GM23338 (cell line): ENCODE data around the gene LRRC28. TPM values are rescaled to one million over a fixed set of nuclear protein-coding genes. Genes with fewer than 3 reads are reported as not detected.

Source experiments
- ATAC-seq: fragments of 200-7000 bp; cut with Tn5 transposase; 3 replicates; pipeline ENCODE4 v1.9.1; 2020
- DNase-seq: peaks from one replicate; pipeline ENCODE4 v3.0.0-alpha.2; 2015; ENCODE audit warnings: low spot score
- H2AFZ ChIP-seq: fragments of 200-600 bp; sonication (generic); 2 replicates; pipeline ENCODE4 v1.8.0; 2016; ENCODE audit warnings: antibody characterized with exemption, mild to moderate bottlenecking, moderate library complexity
- H3F3A ChIP-seq: fragments of 200-600 bp; sonication (generic); replicated peaks from 2 replicates; pipeline ENCODE4 v1.8.0; 2017; ENCODE audit warnings: antibody characterized with exemption, mixed run types, low read depth
- H3K27ac ChIP-seq: fragments of 200-600 bp; sonication (generic); 2 replicates; pipeline ENCODE4 v1.6.1; 2016; ENCODE audit warnings: low read depth
- H3K27me3 ChIP-seq: fragments of 200-600 bp; sonication (generic); 2 replicates; pipeline ENCODE4 v1.8.0; 2016; ENCODE audit warnings: mild to moderate bottlenecking, mixed run types, moderate library complexity; ENCODE audit not compliant: insufficient read depth
- H3K36me3 ChIP-seq: fragments of 200-600 bp; sonication (generic); 2 replicates; pipeline ENCODE4 v1.8.0; 2016; ENCODE audit warnings: mild to moderate bottlenecking; ENCODE audit not compliant: insufficient read depth
- H3K4me1 ChIP-seq: fragments of 200-600 bp; sonication (generic); 2 replicates; pipeline ENCODE4 v1.8.0; 2016; ENCODE audit warnings: mild to moderate bottlenecking, moderate library complexity; ENCODE audit not compliant: insufficient read depth
- H3K4me2 ChIP-seq: fragments of 200-600 bp; sonication (generic); 2 replicates; pipeline ENCODE4 v1.7.1; 2017; ENCODE audit warnings: mixed run types
- H3K4me3 ChIP-seq: fragments of 200-600 bp; sonication (generic); 2 replicates; pipeline ENCODE4 v1.6.1; 2016; ENCODE audit warnings: mixed run types
- H3K79me2 ChIP-seq: fragments of 200-600 bp; sonication (generic); replicated peaks from 2 replicates; pipeline ENCODE4 v1.8.0; 2017; ENCODE audit warnings: mild to moderate bottlenecking; ENCODE audit not compliant: insufficient read depth
- H3K9me2 ChIP-seq: fragments of 200-600 bp; sonication (generic); 2 replicates; pipeline ENCODE4 v1.8.0; 2017; ENCODE audit not compliant: insufficient read depth
- H4K20me1 ChIP-seq: fragments of 200-600 bp; sonication (generic); replicated peaks from 2 replicates; pipeline ENCODE4 v1.8.0; 2017; ENCODE audit warnings: mild to moderate bottlenecking; ENCODE audit not compliant: insufficient read depth
- H3K27ac Mint-ChIP-seq: 2 replicates; pipeline ENCODE4 v1.8.0; 2020; ENCODE audit warnings: inconsistent platforms, mild to moderate bottlenecking, moderate library complexity, mixed read lengths
- H3K27me3 Mint-ChIP-seq: 3 replicates; pipeline ENCODE4 v1.8.0; 2022; ENCODE audit warnings: low read depth, mild to moderate bottlenecking, moderate library complexity, mixed read lengths, inconsistent platforms; ENCODE audit not compliant: insufficient read depth, poor library complexity
- H3K36me3 Mint-ChIP-seq: 3 replicates; pipeline ENCODE4 v1.8.0; 2021; ENCODE audit warnings: low read depth, mild to moderate bottlenecking, inconsistent platforms, moderate library complexity, mixed read lengths
- H3K4me1 Mint-ChIP-seq: 3 replicates; pipeline ENCODE4 v1.8.0; 2020; ENCODE audit warnings: mild to moderate bottlenecking, inconsistent platforms, mixed read lengths
- H3K4me3 Mint-ChIP-seq: 3 replicates; pipeline ENCODE4 v1.8.0; 2021; ENCODE audit warnings: moderate library complexity, mild to moderate bottlenecking, inconsistent platforms, mixed read lengths
- H3K9me3 Mint-ChIP-seq: 3 replicates; pipeline ENCODE4 v1.8.0; 2020; ENCODE audit warnings: moderate library complexity, mild to moderate bottlenecking, inconsistent platforms, mixed read lengths
- CREB1 ChIP-seq: fragments of 250-450 bp; sonication (Bioruptor Pico); IDR thresholded peaks from 2 replicates; pipeline ENCODE4 v1.5.0; 2020; ENCODE audit warnings: low read depth, mild to moderate bottlenecking, moderate library complexity
- EZH2 ChIP-seq: fragments of 200-600 bp; sonication (generic); IDR thresholded peaks from one replicate; pipeline ENCODE4 v1.8.0; 2017; ENCODE audit warnings: antibody characterized with exemption, mild to moderate bottlenecking, low read depth; ENCODE audit not compliant: unreplicated experiment
- EZH2phosphoT487 ChIP-seq: fragments of 200-600 bp; sonication (generic); IDR thresholded peaks from one replicate; pipeline ENCODE4 v1.8.1; 2018; ENCODE audit warnings: antibody characterized with exemption; ENCODE audit not compliant: unreplicated experiment
- JUNB ChIP-seq: IDR thresholded peaks from one replicate; pipeline ENCODE4 v1.6.1; 2016; ENCODE audit warnings: antibody characterized with exemption; ENCODE audit not compliant: unreplicated experiment
- NANOG ChIP-seq: IDR thresholded peaks from 2 replicates; pipeline ENCODE4 v1.6.1; 2016; ENCODE audit warnings: antibody characterized with exemption, borderline replicate concordance
- POLR2AphosphoS5 ChIP-seq: IDR thresholded peaks from 2 replicates; pipeline ENCODE4 v1.6.1; 2016; ENCODE audit warnings: antibody characterized with exemption, low read depth
- REST ChIP-seq: IDR thresholded peaks from one replicate; pipeline ENCODE4 v1.6.1; 2018; ENCODE audit warnings: antibody characterized with exemption; ENCODE audit not compliant: unreplicated experiment
- STAT1 ChIP-seq: IDR thresholded peaks from one replicate; pipeline ENCODE4 v1.6.1; 2016; ENCODE audit warnings: antibody characterized with exemption; ENCODE audit not compliant: unreplicated experiment
- ZNF114 ChIP-seq: fragments of 250-450 bp; sonication (Bioruptor Pico); IDR thresholded peaks from 2 replicates; pipeline ENCODE4 v1.5.0; 2020; ENCODE audit warnings: mild to moderate bottlenecking, moderate library complexity
- ZNF331 ChIP-seq: fragments of 250-450 bp; sonication (Bioruptor Pico); IDR thresholded peaks from 2 replicates; pipeline ENCODE4 v1.5.0; 2020; ENCODE audit warnings: low read depth, mild to moderate bottlenecking, moderate library complexity
- polyA plus RNA-seq: library from polyadenylated mRNA; unstranded; fragments of >200 nt; fragmentation: Nextera tagmentation; extraction: Ambion mirVana; gene quantifications from 2 replicates; pipeline ENCODE4 v1.2.1, GENCODE V29; 2016
- total RNA-seq: library from RNA; depleted of rRNA; stranded (reverse); fragments of >200 nt; shearing (Covaris generic); gene quantifications from 2 replicates; pipeline ENCODE4 v1.2.3, GENCODE V29; 2014
- TF ChIP-seq, protein P1 (sequence below): IDR thresholded peaks from 2 replicates; pipeline ENCODE4 v1.6.1; 2016; ENCODE audit warnings: antibody characterized with exemption
- TF ChIP-seq, protein P2 (sequence below): fragments of 250-450 bp; sonication (Bioruptor Pico); IDR thresholded peaks from 2 replicates; pipeline ENCODE4 v1.5.0; 2020; ENCODE audit warnings: mild to moderate bottlenecking, moderate library complexity

Gene LRRC28
- total and polyA plus RNA-seq, 2 experiments from 2014 or later, result 12.9 to 28.4 TPM

- TF ChIP-seq, protein P1, sequence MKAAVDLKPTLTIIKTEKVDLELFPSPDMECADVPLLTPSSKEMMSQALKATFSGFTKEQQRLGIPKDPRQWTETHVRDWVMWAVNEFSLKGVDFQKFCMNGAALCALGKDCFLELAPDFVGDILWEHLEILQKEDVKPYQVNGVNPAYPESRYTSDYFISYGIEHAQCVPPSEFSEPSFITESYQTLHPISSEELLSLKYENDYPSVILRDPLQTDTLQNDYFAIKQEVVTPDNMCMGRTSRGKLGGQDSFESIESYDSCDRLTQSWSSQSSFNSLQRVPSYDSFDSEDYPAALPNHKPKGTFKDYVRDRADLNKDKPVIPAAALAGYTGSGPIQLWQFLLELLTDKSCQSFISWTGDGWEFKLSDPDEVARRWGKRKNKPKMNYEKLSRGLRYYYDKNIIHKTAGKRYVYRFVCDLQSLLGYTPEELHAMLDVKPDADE, result no peak
- TF ChIP-seq REST (no peak), EZH2phosphoT487 (no peak), POLR2AphosphoS5 (no peak), ZNF331 (CRISPR knock-in tag) (no peak), ZNF114 (CRISPR knock-in tag) (no peak), NANOG (no peak), EZH2 (no peak), JUNB (no peak), CREB1 (CRISPR knock-in tag) (no peak)
Observed at GRCh38 chr15:99211926-99212325, 39.4 kb upstream of the LRRC28 start (continued).

DNA sequence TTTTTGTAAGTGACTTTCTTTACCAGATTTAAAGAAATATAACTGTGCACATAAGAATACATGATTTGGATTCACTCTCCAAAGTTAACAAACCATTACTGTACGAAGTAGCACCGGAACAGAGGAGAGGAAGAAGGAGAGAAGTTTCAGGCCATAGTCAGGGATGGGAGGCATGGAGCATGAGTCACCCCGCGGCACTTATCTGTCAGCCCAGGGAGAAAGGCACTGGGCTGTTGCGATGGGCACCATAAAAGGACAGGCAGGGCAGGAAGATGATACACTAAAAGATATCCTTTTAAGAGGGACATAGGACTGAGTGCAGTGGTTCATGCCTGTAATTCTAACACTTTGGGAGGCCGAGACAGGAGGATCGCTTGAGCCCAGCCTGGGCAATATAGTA, 38.9 kb upstream of the LRRC28 start:
- Histone ChIP-seq H3K4me1 (no peaks in the 10 kb centered on the region), H4K20me1 (no peaks in the 10 kb centered on the region), H3K27me3 (no peaks in the 10 kb centered on the region), H3K79me2 (no peaks in the 10 kb centered on the region), H3K9me2 (no peaks in the 10 kb centered on the region), H3F3A (no peaks in the 10 kb centered on the region), H2AFZ (no peak overlapping the region), H3K27ac (no peak overlapping the region), H3K4me3 (no peak overlapping the region), H3K4me2 (no peak overlapping the region), H3K36me3 (no peaks in the 10 kb centered on the region)
- no peak for TF ChIP-seq ZNF331 (CRISPR knock-in tag)
- no peak for TF ChIP-seq NANOG
- no peak for TF ChIP-seq EZH2phosphoT487
- TF ChIP-seq STAT1, result no peak
- TF ChIP-seq, protein P2, sequence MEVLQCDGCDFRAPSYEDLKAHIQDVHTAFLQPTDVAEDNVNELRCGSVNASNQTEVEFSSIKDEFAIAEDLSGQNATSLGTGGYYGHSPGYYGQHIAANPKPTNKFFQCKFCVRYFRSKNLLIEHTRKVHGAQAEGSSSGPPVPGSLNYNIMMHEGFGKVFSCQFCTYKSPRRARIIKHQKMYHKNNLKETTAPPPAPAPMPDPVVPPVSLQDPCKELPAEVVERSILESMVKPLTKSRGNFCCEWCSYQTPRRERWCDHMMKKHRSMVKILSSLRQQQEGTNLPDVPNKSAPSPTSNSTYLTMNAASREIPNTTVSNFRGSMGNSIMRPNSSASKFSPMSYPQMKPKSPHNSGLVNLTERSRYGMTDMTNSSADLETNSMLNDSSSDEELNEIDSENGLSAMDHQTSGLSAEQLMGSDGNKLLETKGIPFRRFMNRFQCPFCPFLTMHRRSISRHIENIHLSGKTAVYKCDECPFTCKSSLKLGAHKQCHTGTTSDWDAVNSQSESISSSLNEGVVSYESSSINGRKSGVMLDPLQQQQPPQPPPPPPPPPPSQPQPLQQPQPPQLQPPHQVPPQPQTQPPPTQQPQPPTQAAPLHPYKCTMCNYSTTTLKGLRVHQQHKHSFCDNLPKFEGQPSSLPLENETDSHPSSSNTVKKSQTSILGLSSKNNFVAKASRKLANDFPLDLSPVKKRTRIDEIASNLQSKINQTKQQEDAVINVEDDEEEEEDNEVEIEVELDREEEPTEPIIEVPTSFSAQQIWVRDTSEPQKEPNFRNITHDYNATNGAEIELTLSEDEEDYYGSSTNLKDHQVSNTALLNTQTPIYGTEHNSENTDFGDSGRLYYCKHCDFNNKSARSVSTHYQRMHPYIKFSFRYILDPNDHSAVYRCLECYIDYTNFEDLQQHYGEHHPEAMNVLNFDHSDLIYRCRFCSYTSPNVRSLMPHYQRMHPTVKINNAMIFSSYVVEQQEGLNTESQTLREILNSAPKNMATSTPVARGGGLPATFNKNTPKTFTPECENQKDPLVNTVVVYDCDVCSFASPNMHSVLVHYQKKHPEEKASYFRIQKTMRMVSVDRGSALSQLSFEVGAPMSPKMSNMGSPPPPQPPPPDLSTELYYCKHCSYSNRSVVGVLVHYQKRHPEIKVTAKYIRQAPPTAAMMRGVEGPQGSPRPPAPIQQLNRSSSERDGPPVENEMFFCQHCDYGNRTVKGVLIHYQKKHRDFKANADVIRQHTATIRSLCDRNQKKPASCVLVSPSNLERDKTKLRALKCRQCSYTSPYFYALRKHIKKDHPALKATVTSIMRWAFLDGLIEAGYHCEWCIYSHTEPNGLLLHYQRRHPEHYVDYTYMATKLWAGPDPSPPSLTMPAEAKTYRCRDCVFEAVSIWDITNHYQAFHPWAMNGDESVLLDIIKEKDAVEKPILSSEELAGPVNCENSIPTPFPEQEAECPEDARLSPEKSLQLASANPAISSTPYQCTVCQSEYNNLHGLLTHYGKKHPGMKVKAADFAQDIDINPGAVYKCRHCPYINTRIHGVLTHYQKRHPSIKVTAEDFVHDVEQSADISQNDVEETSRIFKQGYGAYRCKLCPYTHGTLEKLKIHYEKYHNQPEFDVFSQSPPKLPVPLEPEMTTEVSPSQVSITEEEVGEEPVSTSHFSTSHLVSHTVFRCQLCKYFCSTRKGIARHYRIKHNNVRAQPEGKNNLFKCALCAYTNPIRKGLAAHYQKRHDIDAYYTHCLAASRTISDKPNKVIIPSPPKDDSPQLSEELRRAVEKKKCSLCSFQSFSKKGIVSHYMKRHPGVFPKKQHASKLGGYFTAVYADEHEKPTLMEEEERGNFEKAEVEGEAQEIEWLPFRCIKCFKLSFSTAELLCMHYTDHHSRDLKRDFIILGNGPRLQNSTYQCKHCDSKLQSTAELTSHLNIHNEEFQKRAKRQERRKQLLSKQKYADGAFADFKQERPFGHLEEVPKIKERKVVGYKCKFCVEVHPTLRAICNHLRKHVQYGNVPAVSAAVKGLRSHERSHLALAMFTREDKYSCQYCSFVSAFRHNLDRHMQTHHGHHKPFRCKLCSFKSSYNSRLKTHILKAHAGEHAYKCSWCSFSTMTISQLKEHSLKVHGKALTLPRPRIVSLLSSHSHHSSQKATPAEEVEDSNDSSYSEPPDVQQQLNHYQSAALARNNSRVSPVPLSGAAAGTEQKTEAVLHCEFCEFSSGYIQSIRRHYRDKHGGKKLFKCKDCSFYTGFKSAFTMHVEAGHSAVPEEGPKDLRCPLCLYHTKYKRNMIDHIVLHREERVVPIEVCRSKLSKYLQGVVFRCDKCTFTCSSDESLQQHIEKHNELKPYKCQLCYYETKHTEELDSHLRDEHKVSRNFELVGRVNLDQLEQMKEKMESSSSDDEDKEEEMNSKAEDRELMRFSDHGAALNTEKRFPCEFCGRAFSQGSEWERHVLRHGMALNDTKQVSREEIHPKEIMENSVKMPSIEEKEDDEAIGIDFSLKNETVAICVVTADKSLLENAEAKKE (CRISPR knock-in tag), result no peak
- no peak overlapping the region for H3K4me3 Mint-ChIP-seq
- no peaks in the 10 kb centered on the region for H3K27me3 Mint-ChIP-seq
- H3K4me1 Mint-ChIP-seq, result no peaks in the 10 kb centered on the region
- ATAC-seq (no peak), DNase-seq (no peak)
- H3K36me3 Mint-ChIP-seq, result peaks cover 3% of the 10 kb centered on the region; the same call in 2 of the 3 replicates
- H3K9me3 Mint-ChIP-seq, result no peaks in the 10 kb centered on the region
- no peak overlapping the region for H3K27ac Mint-ChIP-seq
